ENCODE data around the gene AFAP1.

- TF ChIP-seq CTCF (IDR thresholded peaks at IDR 0.05): no peak
- no peak for TF ChIP-seq EZH2 (IDR thresholded peaks at IDR 0.05; ENCODE audit: borderline replicate concordance, insufficient read depth, low read depth, low read length, poor library complexity, severe bottlenecking)
Observed at GRCh38 chr4:7715271-7716009, 224.2 kb downstream of the AFAP1 start.

Measured in B cell (primary cell).